Activated CD4-positive, alpha-beta T cell treated with anti-CD3 and anti-CD28 coated beads, Interleukin-2, amount 10 ng/mL, durations not matched to agents 24 days and 14 days (primary cell): ENCODE measurements around the gene GABRB3. TPM values are rescaled to one million over a fixed set of nuclear protein-coding genes. Genes with fewer than 3 reads are reported as not detected.
"Not testable (repeated sequence)": the region's sequence is repeated elsewhere in the genome, so short reads cannot be mapped to it uniquely, and the experiment has no call there.

Source experiments
- DNase-seq: peaks from one replicate; pipeline ENCODE4 v3.0.0; 2022
- H3K27ac Mint-ChIP-seq: one replicate; pipeline ENCODE4 v1.8.0; 2022; ENCODE audit warnings: mild to moderate bottlenecking, mixed read lengths
- H3K27me3 Mint-ChIP-seq: one replicate; pipeline ENCODE4 v1.8.0; 2022; ENCODE audit warnings: mixed read lengths
- H3K36me3 Mint-ChIP-seq: one replicate; pipeline ENCODE4 v1.8.0; 2022; ENCODE audit warnings: low read depth, mild to moderate bottlenecking, mixed read lengths
- H3K4me1 Mint-ChIP-seq: one replicate; pipeline ENCODE4 v1.8.0; 2021; ENCODE audit warnings: mixed read lengths
- H3K4me3 Mint-ChIP-seq: one replicate; pipeline ENCODE4 v1.8.0; 2022; ENCODE audit warnings: mild to moderate bottlenecking, moderate library complexity, mixed read lengths
- H3K9me3 Mint-ChIP-seq: one replicate; pipeline ENCODE4 v1.8.0; 2021; ENCODE audit warnings: mixed read lengths
- intact Hi-C: fragments of 100-400 bp; cut with micrococcal nuclease; formaldehyde crosslinking; loops from one replicate; pipeline ENCODE4 v1.15.1; 2023
- total RNA-seq: library from RNA; stranded (reverse); gene quantifications from 2 replicates; pipeline ENCODE4 v1.2.3, GENCODE V29; 2022

GABRB3 gene
- total RNA-seq, 1 donor from 2014 or later = not detected

GRCh38 chr15:26720546-26720945 lies 52.3 kb downstream of the GABRB3 start:
- Mint-ChIP-seq H3K36me3 (no peaks in the 10 kb centered on the region), H3K9me3 (peaks cover 16% of the 10 kb centered on the region), H3K27ac (no peak overlapping the region), H3K27me3 (no peaks in the 10 kb centered on the region), H3K4me3 (no peak overlapping the region), H3K4me1 (no peaks in the 10 kb centered on the region)
- no peak for DNase-seq
- intact Hi-C loops = no loop called here

GRCh38 chr15:26719866-26720265 lies 53.0 kb downstream of the GABRB3 start:
- H3K27me3 Mint-ChIP-seq, H3K36me3 Mint-ChIP-seq, H3K27ac Mint-ChIP-seq, DNase-seq, H3K4me3 Mint-ChIP-seq, H3K4me1 Mint-ChIP-seq, intact Hi-C loops: not testable (repeated sequence)
- peaks cover 16% of the 10 kb centered on the region for H3K9me3 Mint-ChIP-seq

DNA sequence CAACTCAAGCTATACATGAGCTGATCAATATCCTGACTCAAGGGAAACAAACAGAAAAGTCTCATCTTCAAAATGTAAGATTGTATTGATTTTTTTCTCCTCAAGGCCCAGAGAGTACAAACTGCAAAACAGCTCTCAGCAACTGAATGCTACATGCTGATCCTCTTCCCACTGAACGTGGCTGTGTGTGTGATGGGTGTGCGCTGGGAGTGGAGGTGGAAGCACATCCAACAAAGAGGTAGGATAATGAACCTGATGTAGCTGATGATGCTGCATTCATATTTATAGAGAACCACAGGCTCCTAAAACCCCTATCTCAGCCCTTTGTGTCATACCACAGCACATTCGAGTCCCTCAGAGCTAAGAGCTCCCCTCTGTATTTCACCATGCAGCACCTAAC lies 56.8 kb downstream of the GABRB3 start:
- Mint-ChIP-seq H3K27me3 (no peaks in the 10 kb centered on the region), H3K4me1 (no peaks in the 10 kb centered on the region), H3K36me3 (no peaks in the 10 kb centered on the region), H3K27ac (no peak overlapping the region), H3K9me3 (peaks cover 16% of the 10 kb centered on the region), H3K4me3 (no peak overlapping the region)
- DNase-seq = no peak
- intact Hi-C loops = no loop called here

- peaks cover 12% of the 10 kb centered on the region for H3K9me3 Mint-ChIP-seq
- no peak overlapping the region for H3K4me3 Mint-ChIP-seq
- H3K36me3 Mint-ChIP-seq = no peaks in the 10 kb centered on the region
- no peak for DNase-seq
- no peaks in the 10 kb centered on the region for H3K4me1 Mint-ChIP-seq
- intact Hi-C loops = no loop called here
- H3K27ac Mint-ChIP-seq = no peak overlapping the region
- H3K27me3 Mint-ChIP-seq = no peaks in the 10 kb centered on the region
These were observed 59.4 kb downstream of the GABRB3 start for GRCh38 chr15:26713498-26713897.

GRCh38 chr15:26712335-26712734 lies 60.5 kb downstream of the GABRB3 start:
- H3K4me1 Mint-ChIP-seq = no peaks in the 10 kb centered on the region
- no peak overlapping the region for H3K4me3 Mint-ChIP-seq
- no peak for DNase-seq
- H3K27ac Mint-ChIP-seq = no peak overlapping the region
- peaks cover 8% of the 10 kb centered on the region for H3K9me3 Mint-ChIP-seq
- no peaks in the 10 kb centered on the region for H3K36me3 Mint-ChIP-seq
- H3K27me3 Mint-ChIP-seq = no peaks in the 10 kb centered on the region
- intact Hi-C loops = no loop called here

DNA sequence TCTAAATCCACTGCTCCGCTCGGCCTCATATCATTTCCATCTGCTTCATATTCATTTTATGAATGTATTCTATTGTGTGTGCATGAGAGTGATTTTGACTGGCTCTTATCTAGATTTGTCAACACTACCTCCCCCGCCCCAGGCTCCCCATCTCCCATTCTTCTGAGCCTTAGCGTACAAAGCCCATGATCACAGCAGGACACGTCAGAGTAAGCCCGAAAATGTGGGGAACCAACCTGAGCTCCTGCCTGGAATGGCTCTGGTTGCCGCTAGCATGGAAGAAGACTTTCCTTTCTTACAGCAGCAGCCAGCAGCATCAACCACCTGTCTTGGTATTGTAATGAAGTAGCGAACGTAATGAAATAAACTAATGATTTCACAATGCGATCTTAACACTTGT lies 61.4 kb downstream of the GABRB3 start:
- peaks cover 4% of the 10 kb centered on the region for H3K9me3 Mint-ChIP-seq
- intact Hi-C loops = no loop called here
- no peaks in the 10 kb centered on the region for H3K27me3 Mint-ChIP-seq
- H3K36me3 Mint-ChIP-seq = no peaks in the 10 kb centered on the region
- H3K4me1 Mint-ChIP-seq = no peaks in the 10 kb centered on the region
- no peak for DNase-seq
- H3K27ac Mint-ChIP-seq = no peak overlapping the region
- no peak overlapping the region for H3K4me3 Mint-ChIP-seq

GRCh38 chr15:26702381-26702780 lies 70.5 kb downstream of the GABRB3 start:
- no peaks in the 10 kb centered on the region for H3K27me3 Mint-ChIP-seq
- DNase-seq = no peak
- no peaks in the 10 kb centered on the region for H3K4me1 Mint-ChIP-seq
- no peaks in the 10 kb centered on the region for H3K9me3 Mint-ChIP-seq
- intact Hi-C loops = no loop called here
- H3K27ac Mint-ChIP-seq = no peak overlapping the region
- H3K4me3 Mint-ChIP-seq = no peak overlapping the region
- H3K36me3 Mint-ChIP-seq = no peaks in the 10 kb centered on the region

DNA sequence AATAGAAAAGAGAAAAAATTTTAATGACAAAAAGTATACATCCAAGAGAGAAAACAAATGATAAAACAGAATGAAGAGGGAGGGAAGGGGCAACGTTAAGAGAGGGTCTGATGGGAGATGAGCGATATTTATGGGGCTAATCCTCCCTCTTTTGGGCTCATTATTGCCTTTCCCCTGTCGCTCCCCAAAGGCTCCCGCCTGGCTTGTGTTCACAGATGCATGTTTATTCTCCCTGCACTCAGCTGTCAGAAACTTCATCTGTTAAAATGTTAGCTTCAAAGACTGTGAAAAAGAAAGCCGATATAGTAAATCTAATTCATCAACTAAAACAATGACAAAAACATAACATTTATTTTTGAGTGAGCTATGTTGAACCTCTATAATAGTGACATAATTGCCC lies 74.3 kb downstream of the GABRB3 start:
- intact Hi-C loops = no loop called here
- Mint-ChIP-seq H3K9me3 (peaks cover 5% of the 10 kb centered on the region), H3K27me3 (no peaks in the 10 kb centered on the region), H3K4me3 (no peak overlapping the region), H3K4me1 (no peaks in the 10 kb centered on the region), H3K36me3 (no peaks in the 10 kb centered on the region), H3K27ac (no peak overlapping the region)
- DNase-seq = no peak

GRCh38 chr15:26697913-26698312 lies 75.0 kb downstream of the GABRB3 start:
- Mint-ChIP-seq H3K27me3 (no peaks in the 10 kb centered on the region), H3K27ac (no peak overlapping the region), H3K4me3 (no peak overlapping the region), H3K4me1 (no peaks in the 10 kb centered on the region), H3K9me3 (peaks cover 5% of the 10 kb centered on the region), H3K36me3 (no peaks in the 10 kb centered on the region)
- DNase-seq = no peak
- intact Hi-C loops = no loop called here

DNA sequence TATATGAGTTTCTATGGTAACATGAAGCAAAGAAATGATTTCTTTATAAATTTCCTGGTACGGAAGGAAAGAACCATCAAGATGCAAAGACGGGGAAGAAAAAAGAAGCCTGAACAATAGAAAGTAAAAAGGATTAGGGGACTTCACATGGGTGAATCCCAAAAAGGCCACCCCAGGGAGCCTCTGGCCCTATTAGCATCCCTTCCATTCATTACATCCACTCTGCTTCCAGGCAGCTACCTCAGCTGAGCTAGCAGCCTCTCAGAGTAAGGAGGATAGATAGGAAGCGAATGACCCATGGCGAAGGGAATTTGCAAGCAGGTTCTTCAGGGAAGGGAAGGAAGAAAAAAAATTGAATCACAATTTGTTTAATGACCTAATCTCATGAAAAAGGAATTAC lies 81.6 kb downstream of the GABRB3 start:
- Mint-ChIP-seq H3K4me1 (no peaks in the 10 kb centered on the region), H3K9me3 (peaks cover 9% of the 10 kb centered on the region), H3K4me3 (no peak overlapping the region), H3K27ac (no peak overlapping the region), H3K27me3 (no peaks in the 10 kb centered on the region), H3K36me3 (no peaks in the 10 kb centered on the region)
- intact Hi-C loops = no loop called here
- DNase-seq = no peak

DNA sequence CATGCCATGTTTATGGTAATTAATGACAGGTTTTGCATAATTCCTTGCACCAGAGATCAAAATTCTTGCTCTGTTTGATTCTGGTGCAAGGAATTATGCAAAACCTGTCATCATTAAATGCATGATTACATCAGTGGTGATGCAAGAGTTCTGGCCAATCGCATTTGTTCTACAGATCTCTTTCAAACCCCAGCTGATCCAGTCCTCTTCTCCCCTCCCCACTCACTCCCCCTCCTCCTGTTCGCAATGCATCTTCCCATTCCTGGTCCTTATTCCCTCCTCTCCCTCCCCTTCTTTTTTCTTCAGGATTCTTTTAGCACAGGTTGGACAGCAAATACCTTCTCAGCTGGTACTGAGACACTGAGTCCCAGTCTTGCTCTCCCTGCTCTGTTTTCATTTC lies 82.1 kb downstream of the GABRB3 start:
- Mint-ChIP-seq H3K36me3 (no peaks in the 10 kb centered on the region), H3K27me3 (no peaks in the 10 kb centered on the region), H3K27ac (no peak overlapping the region), H3K4me3 (no peak overlapping the region), H3K9me3 (peaks cover 9% of the 10 kb centered on the region), H3K4me1 (no peaks in the 10 kb centered on the region)
- DNase-seq = no peak
- intact Hi-C loops = no loop called here

GRCh38 chr15:26689462-26689861 lies 83.4 kb downstream of the GABRB3 start:
- Mint-ChIP-seq H3K27me3 (no peaks in the 10 kb centered on the region), H3K4me3 (no peak overlapping the region), H3K36me3 (no peaks in the 10 kb centered on the region), H3K27ac (no peak overlapping the region), H3K4me1 (no peaks in the 10 kb centered on the region), H3K9me3 (peaks cover 4% of the 10 kb centered on the region)
- DNase-seq = no peak
- intact Hi-C loops = no loop called here

GRCh38 chr15:26686547-26687187 lies 86.2 kb downstream of the GABRB3 start:
- H3K27me3 Mint-ChIP-seq = no peaks in the 10 kb centered on the region
- DNase-seq = no peak
- peaks cover 4% of the 10 kb centered on the region for H3K9me3 Mint-ChIP-seq
- H3K36me3 Mint-ChIP-seq = no peaks in the 10 kb centered on the region
- H3K27ac Mint-ChIP-seq = no peak overlapping the region
- intact Hi-C loops = no loop called here
- no peaks in the 10 kb centered on the region for H3K4me1 Mint-ChIP-seq
- H3K4me3 Mint-ChIP-seq = no peak overlapping the region

DNA sequence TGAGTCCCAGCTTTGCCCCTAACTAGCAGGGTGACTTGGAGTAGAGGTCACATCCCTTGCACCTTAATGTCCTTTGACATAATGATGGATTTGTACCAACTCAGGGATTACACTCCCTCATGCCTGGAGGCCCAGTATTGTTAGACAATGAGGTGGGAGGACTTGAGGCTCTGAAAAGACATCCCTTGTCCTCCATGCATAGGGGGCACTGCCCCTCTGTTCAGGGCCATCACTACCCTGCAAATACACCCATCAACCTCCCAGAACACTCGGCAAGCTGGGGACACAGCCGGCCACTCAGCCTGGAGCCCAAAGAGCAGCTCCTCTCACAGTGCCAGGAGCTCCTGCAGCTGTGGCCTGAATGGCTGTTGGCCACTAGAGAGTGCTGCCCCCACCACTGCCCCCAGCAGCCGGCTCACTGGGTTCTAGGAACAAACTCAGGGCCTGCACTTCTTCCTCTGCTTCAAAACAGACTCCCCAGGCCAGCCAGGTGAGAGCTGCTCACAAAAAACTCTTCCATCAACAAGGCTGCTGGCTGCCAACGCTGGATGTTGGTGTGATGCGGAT lies 90.2 kb downstream of the GABRB3 start:
- H3K27me3 Mint-ChIP-seq = no peaks in the 10 kb centered on the region
- H3K27ac Mint-ChIP-seq = no peak overlapping the region
- no peak for DNase-seq
- H3K4me3 Mint-ChIP-seq = no peak overlapping the region
- no peaks in the 10 kb centered on the region for H3K36me3 Mint-ChIP-seq
- no peaks in the 10 kb centered on the region for H3K4me1 Mint-ChIP-seq
- H3K9me3 Mint-ChIP-seq = peaks cover 8% of the 10 kb centered on the region
- intact Hi-C loops = no loop called here

- Mint-ChIP-seq H3K36me3 (no peaks in the 10 kb centered on the region), H3K4me3 (no peak overlapping the region), H3K27ac (no peak overlapping the region), H3K9me3 (peaks cover 5% of the 10 kb centered on the region), H3K27me3 (no peaks in the 10 kb centered on the region), H3K4me1 (no peaks in the 10 kb centered on the region)
- intact Hi-C loops = no loop called here
- no peak for DNase-seq
These were observed 92.9 kb downstream of the GABRB3 start for GRCh38 chr15:26679927-26680326.
